UCSD-AML1 (cell line): ENCODE results near the gene ADSL.

ENCODE experiments used
- DNase-seq: peaks from one replicate; lab custom pipeline; 2025; ENCODE audit not compliant: unreplicated experiment; lab: John Stamatoyannopoulos, UW

ADSL gene

DNA sequence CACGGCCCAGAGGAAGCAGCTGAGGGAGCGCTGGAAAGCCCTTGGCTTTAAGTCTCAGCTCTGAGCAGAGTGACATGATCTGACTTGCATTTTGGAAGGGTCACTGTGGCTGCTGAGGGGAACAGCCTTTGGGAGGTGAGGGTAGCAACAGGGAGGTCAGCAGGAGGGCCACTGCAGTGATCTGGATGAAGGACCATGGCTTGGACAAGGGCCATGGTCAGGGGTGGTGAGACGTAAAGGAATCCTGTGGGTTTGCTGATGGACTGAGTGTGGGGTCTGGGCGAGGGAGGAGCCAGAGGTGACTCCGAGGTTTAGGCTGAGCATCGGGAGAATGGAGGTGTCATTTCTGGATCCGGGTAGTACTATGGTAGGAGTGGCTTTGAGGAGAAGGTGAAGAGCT, 57.4 kb downstream of the ADSL start:
- no peak for DNase-seq

DNA sequence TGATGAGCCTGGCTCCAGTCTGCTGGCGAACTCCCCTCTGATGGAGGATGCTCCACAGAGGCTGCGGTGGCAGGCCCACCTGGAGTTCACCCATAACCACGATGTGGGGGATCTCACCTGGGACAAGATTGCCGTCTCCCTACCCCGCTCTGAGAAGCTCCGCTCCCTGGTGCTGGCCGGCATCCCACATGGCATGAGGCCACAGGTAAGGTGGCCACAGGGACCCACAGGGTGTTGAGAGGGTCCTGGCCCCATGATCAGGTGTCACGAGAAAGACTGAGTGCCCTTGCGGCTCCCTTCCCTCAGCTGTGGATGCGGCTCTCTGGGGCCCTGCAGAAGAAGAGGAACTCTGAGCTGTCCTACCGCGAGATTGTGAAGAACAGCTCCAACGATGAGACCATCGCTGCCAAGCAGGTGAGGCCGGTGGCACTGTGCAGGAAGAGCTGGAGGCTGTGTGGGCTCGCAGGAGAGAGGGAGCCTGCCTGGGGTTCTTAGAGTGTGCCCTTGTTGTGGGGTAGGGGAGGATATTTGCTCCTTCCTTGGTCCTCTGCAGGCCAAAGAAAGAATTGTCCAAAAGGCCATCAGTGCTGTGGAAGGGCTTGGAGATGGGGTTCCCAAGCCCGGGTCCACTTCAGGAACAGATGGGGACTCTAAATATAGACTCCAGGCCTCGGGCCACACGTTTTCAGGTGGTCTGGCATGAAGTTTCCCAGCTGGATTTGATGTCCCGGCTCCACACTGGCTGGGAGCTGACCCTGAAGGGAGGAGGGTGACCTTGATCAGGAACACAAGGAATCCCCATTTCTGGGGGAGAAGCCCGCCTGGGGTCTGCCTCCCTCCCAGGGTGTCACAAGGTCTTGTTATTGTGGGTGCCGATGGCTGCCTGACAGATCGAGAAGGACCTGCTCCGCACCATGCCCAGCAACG, 58.2 kb downstream of the ADSL start:
- DNase-seq, result no peak

DNA sequence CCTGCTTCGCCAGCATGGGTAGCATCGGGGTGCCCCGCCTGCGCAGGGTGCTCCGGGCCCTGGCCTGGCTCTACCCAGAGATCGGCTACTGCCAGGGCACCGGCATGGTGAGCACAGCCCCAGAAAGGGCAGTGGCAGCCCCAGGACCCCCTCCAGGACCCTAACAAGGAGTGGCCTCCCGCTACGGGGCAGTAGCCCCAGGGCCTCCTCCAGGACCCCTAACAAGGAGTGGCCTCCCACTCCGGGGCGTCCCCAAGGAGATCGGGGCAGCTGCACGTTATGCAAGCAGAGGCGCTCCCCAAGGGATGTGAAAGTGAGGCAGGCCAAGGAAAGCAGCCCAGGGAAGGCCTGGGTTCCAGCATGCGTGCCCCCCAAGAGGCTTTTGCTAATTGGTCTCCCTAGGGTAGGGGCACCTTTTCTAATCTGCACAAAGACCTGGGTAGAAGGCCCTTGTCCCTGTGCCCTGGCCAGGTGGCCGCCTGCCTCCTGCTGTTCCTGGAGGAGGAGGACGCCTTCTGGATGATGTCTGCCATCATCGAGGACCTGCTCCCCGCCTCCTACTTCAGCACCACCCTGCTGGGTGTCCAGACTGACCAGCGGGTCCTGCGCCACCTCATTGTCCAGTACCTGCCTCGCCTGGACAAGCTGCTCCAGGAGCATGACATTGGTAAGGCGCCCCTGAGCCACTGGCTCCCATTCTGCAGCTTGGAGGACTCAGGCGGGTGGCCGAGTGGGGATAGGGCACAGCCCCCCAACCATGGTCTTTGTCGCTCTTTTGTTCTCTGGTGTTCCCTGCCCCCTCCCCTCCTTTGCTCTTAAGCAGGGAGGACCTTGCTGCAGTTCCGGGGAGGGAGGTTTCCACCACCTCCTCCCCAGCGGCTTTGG, 59.1 kb downstream of the ADSL start:
- DNase-seq, result no peak

DNA sequence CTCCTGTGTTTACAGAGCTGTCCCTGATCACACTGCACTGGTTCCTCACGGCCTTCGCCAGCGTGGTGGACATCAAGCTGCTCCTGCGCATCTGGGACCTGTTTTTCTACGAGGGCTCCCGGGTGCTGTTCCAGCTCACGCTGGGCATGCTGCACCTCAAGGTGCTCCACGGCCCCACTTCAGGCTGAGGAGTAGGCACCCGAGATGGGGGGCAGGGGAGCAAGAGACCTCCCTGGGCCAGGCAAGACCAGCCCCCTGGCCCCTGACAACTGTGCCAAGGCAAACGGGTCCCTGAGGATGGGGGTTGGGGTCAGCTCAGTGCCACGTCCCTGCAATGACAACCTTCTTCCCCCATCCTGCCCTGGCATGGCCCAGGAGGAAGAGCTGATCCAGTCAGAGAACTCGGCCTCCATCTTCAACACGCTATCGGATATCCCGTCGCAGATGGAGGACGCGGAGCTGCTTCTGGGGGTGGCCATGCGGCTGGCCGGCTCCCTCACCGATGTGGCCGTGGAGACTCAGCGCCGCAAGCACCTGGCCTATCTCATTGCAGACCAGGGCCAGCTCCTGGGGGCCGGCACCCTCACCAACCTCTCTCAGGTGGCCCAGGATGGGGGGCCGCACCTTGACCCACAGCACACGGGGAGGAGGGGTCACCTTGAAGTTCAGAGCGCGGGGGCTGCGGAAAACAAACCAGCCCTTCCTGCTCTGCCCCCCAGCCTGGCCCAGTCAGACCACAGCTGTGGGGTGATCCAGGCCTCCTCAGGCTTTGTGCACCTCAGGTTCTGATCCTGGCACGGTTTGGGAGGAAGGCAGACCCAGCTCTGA, 60.0 kb downstream of the ADSL start:
- DNase-seq, result no peak

DNA sequence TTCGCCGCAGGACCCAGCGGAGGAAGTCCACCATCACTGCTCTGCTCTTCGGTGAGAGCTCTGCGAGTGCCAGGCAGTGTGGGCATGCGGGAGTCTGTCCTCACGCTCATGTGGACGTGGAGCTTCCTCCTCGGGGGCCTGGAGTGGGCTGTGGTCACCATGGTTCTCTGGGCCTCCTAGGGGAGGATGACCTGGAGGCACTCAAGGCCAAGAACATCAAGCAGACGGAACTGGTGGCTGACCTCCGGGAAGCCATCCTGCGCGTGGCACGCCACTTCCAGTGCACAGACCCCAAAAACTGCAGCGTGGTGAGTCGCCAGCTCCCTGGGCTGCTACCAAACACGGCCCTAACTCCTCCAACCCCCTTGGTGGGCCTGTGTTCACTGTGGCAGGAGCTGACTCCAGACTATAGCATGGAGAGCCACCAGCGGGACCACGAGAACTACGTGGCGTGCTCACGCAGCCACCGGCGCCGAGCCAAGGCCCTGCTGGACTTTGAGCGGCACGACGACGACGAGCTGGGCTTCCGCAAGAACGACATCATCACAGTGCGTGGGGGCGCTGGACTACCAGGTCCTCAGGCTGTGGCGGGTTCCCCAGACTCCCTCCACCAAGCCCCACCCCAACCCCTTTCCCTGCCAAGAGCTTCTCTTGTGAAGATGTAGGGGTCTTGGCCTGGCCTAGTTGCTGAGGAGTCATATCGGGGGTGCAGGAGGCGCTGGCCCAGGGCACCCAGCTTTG, 60.9 kb downstream of the ADSL start:
- no peak for DNase-seq

DNA sequence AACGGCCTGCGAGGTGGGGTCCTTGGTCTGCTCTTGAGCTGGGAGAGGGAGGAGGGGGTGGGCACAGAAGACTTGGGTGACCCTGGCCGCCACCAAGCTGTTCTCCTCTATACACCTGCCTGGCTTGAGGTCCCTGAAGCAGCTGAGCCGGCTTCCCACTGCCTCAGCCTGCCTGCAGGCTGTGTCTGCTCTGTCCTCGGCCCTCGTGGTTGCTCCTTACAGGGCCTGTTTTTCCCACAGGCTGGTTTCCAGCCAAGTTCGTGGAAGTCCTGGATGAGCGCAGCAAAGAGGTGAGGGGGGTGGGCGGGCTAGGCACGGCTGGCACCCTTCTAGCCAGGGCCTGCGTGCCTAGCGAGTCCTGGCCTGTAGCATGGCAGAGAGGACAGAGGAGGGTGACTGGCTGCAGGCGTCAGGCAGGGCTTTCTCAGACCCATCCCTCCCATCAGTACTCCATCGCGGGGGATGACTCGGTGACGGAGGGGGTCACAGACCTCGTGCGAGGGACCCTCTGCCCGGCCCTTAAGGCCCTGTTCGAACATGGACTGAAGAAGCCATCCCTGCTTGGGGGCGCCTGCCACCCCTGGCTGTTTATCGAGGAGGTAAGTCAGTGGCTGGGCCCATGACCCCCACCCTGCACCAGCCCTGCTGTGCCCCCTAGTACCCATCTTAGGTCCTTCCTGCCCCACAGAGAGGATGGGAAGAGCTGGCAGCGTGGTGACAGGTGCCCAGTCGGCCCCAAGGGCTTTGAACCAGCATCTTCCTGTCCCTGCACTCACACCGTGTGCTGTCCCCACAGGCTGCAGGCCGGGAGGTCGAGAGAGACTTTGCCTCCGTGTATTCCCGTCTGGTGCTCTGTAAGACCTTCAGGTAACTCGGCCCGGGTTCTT, 61.8 kb downstream of the ADSL start:
- DNase-seq, result no peak

DNA sequence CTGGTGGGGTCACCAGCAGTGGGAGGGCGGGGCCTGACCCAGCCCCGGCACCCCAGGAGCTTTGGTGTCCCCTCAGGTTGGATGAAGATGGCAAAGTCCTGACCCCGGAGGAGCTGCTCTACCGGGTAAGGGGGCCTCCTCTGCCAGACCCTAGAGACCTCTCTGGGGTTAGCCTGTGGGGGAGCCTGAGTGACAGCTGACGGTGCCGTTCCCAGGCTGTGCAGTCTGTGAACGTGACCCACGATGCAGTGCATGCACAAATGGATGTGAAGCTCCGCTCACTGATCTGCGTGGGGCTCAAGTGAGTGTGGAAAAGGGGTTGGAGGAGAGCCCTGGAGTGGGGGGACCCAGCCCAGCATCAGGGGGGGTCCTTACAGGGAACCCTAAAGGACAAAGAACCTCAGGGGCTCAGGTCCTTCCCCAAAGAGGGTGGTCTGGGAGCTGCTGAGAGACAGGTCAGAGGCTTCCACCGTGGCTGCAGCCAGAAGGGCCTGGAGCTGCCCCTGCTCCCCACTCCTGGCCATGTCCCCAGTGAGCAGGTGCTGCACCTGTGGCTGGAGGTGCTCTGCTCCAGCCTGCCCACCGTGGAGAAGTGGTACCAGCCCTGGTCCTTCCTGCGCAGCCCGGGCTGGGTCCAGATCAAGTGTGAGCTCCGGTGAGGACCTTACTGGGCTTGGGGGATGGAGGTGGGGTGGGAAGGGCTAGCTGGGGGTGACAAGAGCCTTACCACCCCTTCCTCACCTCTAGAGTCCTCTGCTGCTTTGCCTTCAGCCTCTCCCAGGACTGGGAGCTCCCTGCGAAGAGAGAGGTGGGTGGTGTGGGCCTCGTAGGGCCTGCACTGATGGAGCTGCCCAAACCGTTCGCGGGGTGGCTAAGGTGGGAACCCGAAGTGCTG, 62.7 kb downstream of the ADSL start:
- DNase-seq, result no peak

DNA sequence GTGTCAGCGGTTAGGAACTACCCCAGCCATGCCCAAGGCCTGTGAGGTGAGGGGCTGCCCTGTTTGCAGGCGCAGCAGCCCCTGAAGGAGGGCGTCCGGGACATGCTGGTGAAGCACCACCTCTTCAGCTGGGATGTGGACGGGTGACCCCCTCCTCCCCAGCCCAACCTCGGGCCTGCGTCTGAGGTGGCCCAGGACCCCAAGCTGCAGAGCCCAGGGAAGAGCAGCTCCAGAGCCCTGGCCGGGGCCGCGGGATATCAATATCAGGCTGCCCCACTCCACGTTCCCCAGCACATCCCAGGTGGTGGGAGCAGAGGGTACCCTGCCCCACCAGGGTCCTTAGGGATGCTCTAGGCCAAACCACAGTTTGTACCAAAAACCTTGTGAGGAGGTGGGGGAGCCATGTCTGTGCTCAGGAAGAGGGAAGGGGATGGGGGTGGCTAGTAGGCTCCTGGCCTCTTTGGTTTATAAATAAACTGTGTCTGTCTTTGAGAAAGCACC, 63.4 kb downstream of the ADSL start:
- no peak for DNase-seq

DNA sequence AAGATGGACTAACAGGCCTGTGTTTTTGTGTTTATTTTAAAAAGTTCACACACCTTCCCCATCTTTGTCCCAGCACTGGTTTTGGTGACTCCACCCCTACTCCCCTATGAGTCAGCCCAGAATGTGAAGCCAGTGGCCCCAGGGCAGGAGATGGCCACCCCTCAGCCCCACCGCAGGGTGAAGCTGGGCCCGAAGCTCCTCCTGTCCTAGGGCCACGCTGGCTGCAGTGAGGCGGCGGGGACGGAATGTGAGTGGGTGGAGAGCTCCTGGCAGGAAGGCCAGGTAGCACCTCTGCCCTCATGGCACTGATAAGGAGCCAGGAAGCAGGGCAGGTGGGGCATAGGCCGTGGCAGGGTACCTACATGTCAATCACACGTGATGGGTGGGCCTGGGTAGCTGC, 64.0 kb downstream of the ADSL start:
- DNase-seq, result no peak

DNA sequence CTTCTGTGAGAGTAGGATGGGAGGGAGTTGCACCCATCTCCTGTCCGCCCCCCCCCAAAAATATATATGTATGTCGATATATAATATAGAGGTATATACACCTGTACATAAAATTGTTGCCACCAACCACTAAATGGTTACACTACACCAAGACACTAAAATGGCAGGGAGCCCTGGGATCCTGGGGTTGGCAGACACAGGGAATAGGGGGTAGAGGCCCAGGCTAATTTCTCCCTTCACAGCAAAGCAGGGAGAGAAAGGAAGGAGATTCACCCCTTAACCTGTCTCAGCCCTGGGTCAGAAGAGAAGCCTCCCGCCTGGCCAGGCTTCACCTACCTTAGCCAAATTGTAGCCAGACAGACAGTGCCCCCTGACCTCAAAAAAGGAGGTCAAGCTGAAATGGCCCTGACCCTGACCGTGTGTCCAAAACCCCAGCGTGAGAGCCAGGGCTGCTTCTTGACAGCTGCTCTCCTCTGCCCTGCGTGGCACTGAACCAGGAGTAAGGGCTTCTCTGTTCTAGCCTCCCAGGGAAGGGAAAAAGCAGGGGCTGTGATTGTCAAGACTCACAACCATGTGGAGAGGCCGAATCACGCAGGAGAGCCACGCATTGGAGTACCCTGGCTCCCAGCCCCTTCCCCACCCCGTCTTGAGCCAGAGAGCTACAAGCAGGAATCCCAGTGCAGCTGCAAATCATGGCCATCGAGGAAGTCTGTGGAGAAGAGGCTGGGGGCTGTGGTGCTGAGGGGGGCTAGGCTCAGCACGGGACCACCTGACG, 64.6 kb downstream of the ADSL start:
- no peak for DNase-seq

DNA sequence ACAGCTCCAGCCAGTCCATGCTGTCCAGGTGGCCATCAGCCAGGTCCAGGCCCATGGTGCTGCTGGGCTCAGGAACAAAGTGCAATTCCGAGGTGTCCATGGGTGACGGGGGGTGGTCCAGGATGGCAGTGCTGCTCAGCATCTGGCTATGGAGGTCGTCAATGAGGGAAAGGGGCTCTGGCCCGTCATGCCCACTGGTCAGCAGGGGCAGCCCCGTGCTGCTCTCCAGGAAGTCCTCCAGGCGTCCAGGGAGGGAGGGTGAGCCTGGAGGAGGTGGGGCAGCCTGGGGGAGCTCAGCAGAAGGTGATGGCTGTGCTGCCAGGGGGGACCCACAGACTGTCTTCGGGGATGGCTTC, 65.2 kb downstream of the ADSL start:
- no peak for DNase-seq

DNA sequence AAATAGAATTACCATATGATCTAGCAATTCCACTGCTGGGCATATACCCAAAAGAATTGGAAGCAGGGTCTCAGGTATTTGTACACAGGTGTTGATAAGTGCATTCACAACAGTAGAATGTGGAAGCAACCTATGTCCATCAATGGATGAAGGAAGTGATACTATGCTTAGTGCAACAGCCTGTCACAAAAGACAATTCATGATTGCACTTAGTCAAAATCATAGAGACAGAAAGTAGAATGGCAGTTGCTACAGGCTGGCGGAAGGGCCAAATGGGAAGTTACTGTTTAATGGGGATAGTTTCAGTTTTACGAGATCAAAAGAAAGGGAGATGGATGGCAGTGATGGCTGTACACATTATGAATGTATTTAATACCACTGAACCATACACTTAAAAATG, 66.1 kb downstream of the ADSL start:
- no peak for DNase-seq

DNA sequence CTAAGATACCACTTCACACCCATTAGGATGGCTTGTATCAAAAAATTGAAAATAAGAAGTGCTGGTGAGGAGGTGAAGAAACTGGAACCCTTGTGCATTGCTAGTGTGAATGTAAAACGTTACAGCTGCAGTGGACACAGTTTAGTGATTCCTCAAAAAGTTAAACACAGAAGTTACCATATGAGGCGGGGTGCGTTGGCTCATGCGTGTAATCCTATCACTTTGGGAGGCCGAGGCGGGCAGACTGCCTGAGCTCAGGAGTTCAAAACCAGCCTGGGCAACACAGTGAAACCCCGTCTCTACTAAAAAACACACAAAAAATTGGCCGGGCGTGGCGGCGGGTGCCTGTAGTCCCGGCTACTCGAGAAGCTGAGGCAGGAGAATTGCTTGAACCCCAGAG, 67.6 kb downstream of the ADSL start:
- DNase-seq, result no peak

DNA sequence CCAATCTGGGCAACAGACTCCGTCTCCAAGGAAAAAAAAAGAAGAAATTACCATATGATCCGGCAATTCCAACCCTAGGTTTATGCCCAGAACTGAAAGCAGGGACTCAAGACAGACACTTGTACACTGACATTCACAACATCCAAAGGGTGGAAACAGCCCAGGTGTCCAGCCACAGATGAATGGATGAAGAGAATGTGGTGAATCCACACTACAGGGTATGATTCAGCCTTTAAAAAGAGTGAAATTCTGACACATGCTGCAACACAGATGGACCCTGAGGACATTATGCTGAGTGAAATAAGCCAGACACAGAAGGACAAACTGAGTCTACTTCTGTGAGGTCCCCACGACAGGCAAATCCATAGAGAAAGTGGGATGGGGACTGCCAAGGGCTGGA, 68.0 kb downstream of the ADSL start:
- no peak for DNase-seq

DNA sequence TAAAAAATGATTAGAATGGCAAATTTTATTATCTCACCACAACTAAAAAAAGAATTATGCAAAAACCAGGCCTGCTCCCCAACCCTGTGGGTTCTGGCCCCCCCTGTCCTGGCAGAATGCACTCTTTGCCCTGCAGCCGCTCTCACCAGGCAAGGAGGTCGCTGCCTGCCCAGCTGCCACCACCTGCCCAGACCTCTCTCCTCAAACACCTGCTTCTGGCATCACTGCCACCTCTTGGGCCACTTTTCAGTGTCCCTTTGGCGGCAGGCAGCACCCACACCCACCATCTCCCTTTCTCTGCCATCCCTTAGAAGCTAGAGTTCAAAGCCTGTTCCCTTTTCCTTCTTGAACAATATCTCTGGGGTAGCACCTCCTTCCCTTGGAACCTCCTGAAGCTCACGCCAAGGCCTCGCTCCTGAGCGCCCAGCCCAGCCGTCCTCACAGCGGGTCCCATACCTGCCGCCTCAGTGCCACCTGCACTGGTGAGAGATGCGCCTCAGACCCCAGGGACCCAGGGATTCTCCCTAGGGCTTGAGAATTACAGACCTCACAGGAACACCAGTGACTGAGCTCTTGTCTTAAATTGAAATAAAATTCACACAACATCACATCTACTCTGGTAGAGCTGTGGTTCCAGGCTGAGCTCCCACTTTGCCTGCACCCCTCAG, 68.7 kb downstream of the ADSL start:
- no peak for DNase-seq

DNA sequence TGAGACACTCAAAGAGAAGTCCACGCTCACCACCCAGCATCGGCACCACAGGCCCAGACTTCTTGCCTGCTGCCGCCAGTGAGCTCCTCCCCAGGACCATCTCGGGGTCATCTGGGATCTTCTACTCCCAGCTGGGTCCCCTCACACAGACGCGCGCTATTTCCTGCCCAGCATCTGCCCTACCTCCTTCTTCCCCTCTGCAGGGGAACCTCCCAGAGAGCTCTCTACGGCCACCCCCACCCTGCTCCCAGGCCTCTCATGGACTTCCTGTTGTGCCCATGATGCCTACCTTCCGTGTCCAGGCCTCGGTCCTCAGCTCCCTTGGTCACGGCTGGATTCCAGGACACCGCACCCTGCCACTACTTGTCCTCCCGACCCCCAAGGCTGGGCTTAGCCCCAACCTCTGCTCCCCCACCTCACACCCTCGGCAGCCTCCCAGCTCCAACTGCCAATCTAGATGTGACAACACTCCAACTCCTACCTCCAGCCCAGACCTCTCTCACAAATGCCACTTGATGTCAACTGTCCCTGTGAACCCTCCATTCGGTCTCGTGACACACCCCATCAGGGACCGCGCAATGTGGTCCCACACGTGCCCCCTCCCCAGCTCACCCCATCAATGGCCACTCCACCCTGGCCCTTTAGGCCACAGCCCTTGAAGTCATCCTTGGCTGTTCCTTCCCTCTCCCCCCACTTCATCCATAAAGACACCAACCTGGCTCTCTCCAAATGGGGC, 69.4 kb downstream of the ADSL start:
- peak; percentile 58 for DNase-seq

DNA sequence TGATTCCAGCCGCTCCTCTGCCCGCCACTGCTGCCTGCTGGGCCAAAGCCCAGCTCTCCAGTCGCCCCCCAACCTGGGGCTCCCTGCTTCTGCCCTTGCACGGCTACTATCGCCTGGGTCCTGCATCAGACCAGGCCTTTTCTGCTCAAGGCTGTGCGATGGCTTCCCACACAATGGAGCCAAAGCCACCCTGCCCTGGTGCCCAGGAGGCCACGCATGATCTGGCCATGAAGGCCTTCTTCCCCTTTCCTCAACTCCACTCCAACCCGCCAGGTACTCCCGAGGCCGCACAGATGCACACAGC, 69.9 kb downstream of the ADSL start:
- no peak for DNase-seq
